IPS-20b (cell line): Measurements from ENCODE around the gene MICAL3.

Experiments used
- H3K27ac ChIP-seq: one replicate; pipeline ENCODE4 v1.5.1; 2013; ENCODE audit warnings: low read length
- H3K27me3 ChIP-seq: 2 replicates; pipeline ENCODE4 v1.6.1; 2013; ENCODE audit warnings: mild to moderate bottlenecking, low read length, inconsistent platforms; ENCODE audit not compliant: insufficient read depth
- H3K36me3 ChIP-seq: 2 replicates; pipeline ENCODE4 v1.6.1; 2013; ENCODE audit warnings: low read depth, mild to moderate bottlenecking, inconsistent platforms, low read length, moderate library complexity; ENCODE audit not compliant: insufficient read depth
- H3K4me1 ChIP-seq: 2 replicates; pipeline ENCODE4 v1.6.1; 2013; ENCODE audit warnings: mild to moderate bottlenecking, control low read depth, inconsistent platforms, low read length, moderate library complexity; ENCODE audit not compliant: insufficient read depth
- H3K4me3 ChIP-seq: 2 replicates; pipeline ENCODE4 v1.5.1; 2013; ENCODE audit warnings: mild to moderate bottlenecking, low read length, inconsistent platforms
- H3K9ac ChIP-seq: 2 replicates; pipeline ENCODE4 v1.6.1; 2013; ENCODE audit warnings: low read depth, mild to moderate bottlenecking, inconsistent platforms, low read length, moderate library complexity
- H3K9me3 ChIP-seq: 2 replicates; pipeline ENCODE4 v1.6.1; 2013; ENCODE audit warnings: mild to moderate bottlenecking, low read depth, low read length, inconsistent platforms; ENCODE audit not compliant: insufficient read depth

MICAL3 gene

GRCh38 chr22:17782621-17783020 is 241.7 kb downstream of the MICAL3 start:
- H3K9me3 ChIP-seq = no peaks in the 10 kb centered on the region
- H3K27ac ChIP-seq = no peak overlapping the region
- no peak overlapping the region for H3K9ac ChIP-seq
- H3K4me3 ChIP-seq = no peak overlapping the region
- no peaks in the 10 kb centered on the region for H3K36me3 ChIP-seq
- no peaks in the 10 kb centered on the region for H3K27me3 ChIP-seq
- H3K4me1 ChIP-seq = no peaks in the 10 kb centered on the region

GRCh38 chr22:17782158-17782557 is 242.2 kb downstream of the MICAL3 start:
- no peak overlapping the region for H3K27ac ChIP-seq
- no peaks in the 10 kb centered on the region for H3K9me3 ChIP-seq
- H3K27me3 ChIP-seq = no peaks in the 10 kb centered on the region
- no peak overlapping the region for H3K9ac ChIP-seq
- H3K4me3 ChIP-seq = no peak overlapping the region
- no peaks in the 10 kb centered on the region for H3K36me3 ChIP-seq
- H3K4me1 ChIP-seq = no peaks in the 10 kb centered on the region

GRCh38 chr22:17781319-17782031 is 242.9 kb downstream of the MICAL3 start:
- H3K27me3 ChIP-seq = no peaks in the 10 kb centered on the region
- no peaks in the 10 kb centered on the region for H3K36me3 ChIP-seq
- H3K9me3 ChIP-seq = no peaks in the 10 kb centered on the region
- H3K9ac ChIP-seq = no peak overlapping the region
- H3K4me1 ChIP-seq = no peaks in the 10 kb centered on the region
- H3K27ac ChIP-seq = no peak overlapping the region
- H3K4me3 ChIP-seq = no peak overlapping the region

GRCh38 chr22:17780741-17781318 is 243.5 kb downstream of the MICAL3 start:
- no peak overlapping the region for H3K4me3 ChIP-seq
- H3K9ac ChIP-seq = no peak overlapping the region
- H3K27ac ChIP-seq = no peak overlapping the region

GRCh38 chr22:17780116-17780740 is 244.1 kb downstream of the MICAL3 start:
- Histone ChIP-seq H3K9me3 (no peaks in the 10 kb centered on the region), H3K27me3 (peaks cover 7% of the 10 kb centered on the region), H3K9ac (no peak overlapping the region), H3K4me1 (no peaks in the 10 kb centered on the region), H3K27ac (no peak overlapping the region), H3K36me3 (no peaks in the 10 kb centered on the region), H3K4me3 (no peak overlapping the region)

More at GRCh38 chr22:17780741-17781318, 243.5 kb downstream of the MICAL3 start:
- Histone ChIP-seq H3K4me1 (no peaks in the 10 kb centered on the region), H3K36me3 (no peaks in the 10 kb centered on the region), H3K27me3 (peaks cover under 1% of the 10 kb centered on the region; the same call in 1 of the 2 replicates), H3K9me3 (no peaks in the 10 kb centered on the region)

- Histone ChIP-seq H3K27ac (no peak overlapping the region), H3K9ac (no peak overlapping the region), H3K36me3 (no peaks in the 10 kb centered on the region), H3K9me3 (no peaks in the 10 kb centered on the region), H3K27me3 (peaks cover 11% of the 10 kb centered on the region), H3K4me1 (no peaks in the 10 kb centered on the region), H3K4me3 (no peak overlapping the region)
These were observed 244.9 kb downstream of the MICAL3 start for GRCh38 chr22:17779286-17780115.

GRCh38 chr22:17778412-17778976 is 245.9 kb downstream of the MICAL3 start:
- no peak overlapping the region for H3K27ac ChIP-seq
- H3K27me3 ChIP-seq = peaks cover 11% of the 10 kb centered on the region
- no peak overlapping the region for H3K9ac ChIP-seq
- H3K9me3 ChIP-seq = no peaks in the 10 kb centered on the region
- no peaks in the 10 kb centered on the region for H3K36me3 ChIP-seq
- no peak overlapping the region for H3K4me3 ChIP-seq
- no peaks in the 10 kb centered on the region for H3K4me1 ChIP-seq

- peaks cover 11% of the 10 kb centered on the region for H3K27me3 ChIP-seq
- no peaks in the 10 kb centered on the region; the same call in 1 of the 2 replicates for H3K4me1 ChIP-seq
- no peak overlapping the region for H3K9ac ChIP-seq
- H3K27ac ChIP-seq = no peak overlapping the region
- no peak overlapping the region for H3K4me3 ChIP-seq
- no peaks in the 10 kb centered on the region for H3K9me3 ChIP-seq
- no peaks in the 10 kb centered on the region for H3K36me3 ChIP-seq
These were observed 246.7 kb downstream of the MICAL3 start for GRCh38 chr22:17777717-17778044.

- H3K27me3 ChIP-seq = peaks cover 11% of the 10 kb centered on the region
- no peak overlapping the region for H3K4me3 ChIP-seq
- no peaks in the 10 kb centered on the region for H3K9me3 ChIP-seq
- H3K9ac ChIP-seq = no peak overlapping the region
- H3K36me3 ChIP-seq = no peaks in the 10 kb centered on the region
- no peaks in the 10 kb centered on the region; the same call in 1 of the 2 replicates for H3K4me1 ChIP-seq
- no peak overlapping the region for H3K27ac ChIP-seq
These were observed 247.2 kb downstream of the MICAL3 start for GRCh38 chr22:17777005-17777716.

- Histone ChIP-seq H3K4me3 (no peak overlapping the region), H3K9me3 (no peaks in the 10 kb centered on the region), H3K9ac (no peak overlapping the region), H3K27ac (no peak overlapping the region), H3K36me3 (no peaks in the 10 kb centered on the region; the same call in 1 of the 2 replicates), H3K27me3 (peaks cover 11% of the 10 kb centered on the region), H3K4me1 (no peaks in the 10 kb centered on the region; the same call in 1 of the 2 replicates)
These were observed 248.4 kb downstream of the MICAL3 start for GRCh38 chr22:17775781-17776465.
